Brain microvascular endothelial cell (primary cell): Measurements from ENCODE around the gene INPP1.

Experiments
- DNase-seq: peaks from one replicate; pipeline ENCODE4 v3.0.0-alpha.2; 2020
- H3K27ac ChIP-seq: fragments of 250-450 bp; sonication (Bioruptor Pico); 2 replicates; pipeline ENCODE4 v1.5.1; 2020; ENCODE audit warnings: mild to moderate bottlenecking, moderate library complexity
- H3K27me3 ChIP-seq: fragments of 250-450 bp; sonication (Bioruptor Pico); replicated peaks from 2 replicates; pipeline ENCODE4 v1.5.1; 2020; ENCODE audit warnings: mild to moderate bottlenecking
- H3K36me3 ChIP-seq: fragments of 250-450 bp; sonication (Bioruptor Pico); replicated peaks from 2 replicates; pipeline ENCODE4 v1.5.1; 2020; ENCODE audit warnings: mild to moderate bottlenecking
- H3K4me3 ChIP-seq: 2 replicates; pipeline ENCODE4 v1.5.1; 2011; ENCODE audit warnings: low read depth, mild to moderate bottlenecking, control low read depth, low read length, moderate library complexity
- in situ Hi-C: cut with HindIII; loops from 2 replicates; pipeline ENCODE4 v1.10.0; 2017; ENCODE audit warnings: low sequenced_read_pairs, low pct_ligation_motif_present
- TF ChIP-seq, protein P1 (sequence below): IDR thresholded peaks from 2 replicates; pipeline ENCODE4 v1.5.1; 2011; ENCODE audit warnings: low read depth, mild to moderate bottlenecking, moderate library complexity, low read length, control low read depth, inconsistent platforms; ENCODE audit errors: missing control alignments

INPP1 gene

DNA sequence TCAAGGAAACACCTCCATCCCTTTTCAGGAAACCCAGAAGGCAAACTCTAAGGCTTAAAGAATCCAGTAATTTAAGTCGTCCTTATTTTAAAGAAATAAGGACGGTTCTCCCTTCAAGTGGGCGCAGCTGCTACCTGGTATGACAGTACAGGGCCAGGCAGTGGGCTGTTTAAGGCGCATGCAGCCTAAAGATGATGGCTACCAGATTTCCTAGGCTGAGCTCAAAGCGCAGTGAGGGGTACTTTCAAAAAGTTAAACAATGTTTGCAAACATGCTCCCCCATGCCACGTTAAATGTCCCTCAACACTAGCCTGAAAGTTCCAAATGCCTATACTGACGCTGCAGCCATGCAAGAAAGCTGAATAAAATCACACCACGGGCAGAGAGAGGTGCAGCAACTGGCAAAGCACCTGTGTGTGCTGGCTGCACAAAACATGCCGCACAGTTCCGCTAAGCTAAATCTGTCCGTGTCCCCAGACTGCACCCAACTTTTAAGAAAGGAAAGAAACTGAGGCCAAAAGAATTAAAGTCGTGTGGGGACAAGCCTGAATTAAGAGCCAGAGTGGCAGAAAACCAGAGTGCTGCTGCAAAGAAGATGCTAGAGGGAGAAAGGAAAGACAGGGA lies 24.3 kb upstream of the INPP1 start:
- H3K27ac ChIP-seq, result peak overlapping the region; percentile 0
- no peaks in the 10 kb centered on the region for H3K27me3 ChIP-seq
- TF ChIP-seq, protein P1, sequence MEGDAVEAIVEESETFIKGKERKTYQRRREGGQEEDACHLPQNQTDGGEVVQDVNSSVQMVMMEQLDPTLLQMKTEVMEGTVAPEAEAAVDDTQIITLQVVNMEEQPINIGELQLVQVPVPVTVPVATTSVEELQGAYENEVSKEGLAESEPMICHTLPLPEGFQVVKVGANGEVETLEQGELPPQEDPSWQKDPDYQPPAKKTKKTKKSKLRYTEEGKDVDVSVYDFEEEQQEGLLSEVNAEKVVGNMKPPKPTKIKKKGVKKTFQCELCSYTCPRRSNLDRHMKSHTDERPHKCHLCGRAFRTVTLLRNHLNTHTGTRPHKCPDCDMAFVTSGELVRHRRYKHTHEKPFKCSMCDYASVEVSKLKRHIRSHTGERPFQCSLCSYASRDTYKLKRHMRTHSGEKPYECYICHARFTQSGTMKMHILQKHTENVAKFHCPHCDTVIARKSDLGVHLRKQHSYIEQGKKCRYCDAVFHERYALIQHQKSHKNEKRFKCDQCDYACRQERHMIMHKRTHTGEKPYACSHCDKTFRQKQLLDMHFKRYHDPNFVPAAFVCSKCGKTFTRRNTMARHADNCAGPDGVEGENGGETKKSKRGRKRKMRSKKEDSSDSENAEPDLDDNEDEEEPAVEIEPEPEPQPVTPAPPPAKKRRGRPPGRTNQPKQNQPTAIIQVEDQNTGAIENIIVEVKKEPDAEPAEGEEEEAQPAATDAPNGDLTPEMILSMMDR, result no peak
- in situ Hi-C loops, result no loop called here
- DNase-seq, result no peak
- no peaks in the 10 kb centered on the region for H3K36me3 ChIP-seq
- H3K4me3 ChIP-seq, result peak overlapping the region; percentile 68

DNA sequence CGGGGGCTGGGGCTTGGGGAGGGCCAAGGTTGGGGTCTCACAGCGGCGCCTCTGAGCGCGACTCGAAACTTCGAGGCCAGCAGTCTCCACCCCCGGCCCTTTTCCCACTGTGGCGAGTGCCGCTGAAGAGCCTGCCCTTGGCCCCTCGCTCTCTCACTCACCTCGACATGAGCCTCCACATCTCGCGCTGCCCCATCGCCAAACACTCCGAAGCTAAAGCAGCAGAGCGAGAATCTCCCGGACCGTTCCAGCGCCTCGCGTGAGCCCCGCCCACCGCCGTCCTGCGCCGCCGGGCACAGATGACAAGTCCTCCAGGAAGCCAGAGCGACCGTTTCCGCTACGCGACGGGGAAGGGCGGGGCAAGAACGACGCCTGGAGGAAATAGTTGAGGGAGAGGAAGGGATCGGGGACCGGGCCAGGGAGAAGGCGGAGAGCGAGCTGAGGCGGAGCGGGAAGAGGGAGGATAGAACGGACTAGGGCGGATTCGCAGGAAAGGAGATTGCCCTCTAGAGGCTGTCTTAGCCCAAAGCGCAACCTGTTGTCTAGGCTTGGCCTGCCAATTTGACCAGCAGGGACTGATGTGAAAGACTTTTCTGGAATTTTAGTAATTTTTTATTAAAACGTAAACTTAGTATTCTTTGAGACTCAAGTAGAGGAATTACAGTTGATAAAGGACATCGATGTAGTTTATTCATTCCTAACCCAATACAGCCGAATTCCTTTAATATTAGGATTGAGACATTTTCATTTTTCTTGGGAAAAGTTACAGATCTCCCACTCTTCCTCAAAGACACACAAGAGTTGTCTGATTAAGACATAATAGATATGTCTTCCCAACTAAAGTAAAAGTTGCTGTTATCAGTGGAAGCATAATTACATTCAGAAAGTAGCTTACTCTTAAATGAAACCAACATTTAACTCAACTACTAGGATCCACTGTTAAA lies 23.6 kb upstream of the INPP1 start, which contains the start of gene HIBCH:
HIBCH (minus strand) TSS at position 272 of the 944 bp plus-strand sequence; CDS start at position 196, 76 bp downstream.
- Histone ChIP-seq H3K36me3 (no peaks in the 10 kb centered on the region), H3K27me3 (no peaks in the 10 kb centered on the region), H3K4me3 (peak within 1 kb of the TSS; percentile 68), H3K27ac (peak within 1 kb of the TSS; percentile 0)
- in situ Hi-C loops, result no loop called here
- DNase-seq, result peak; percentile 97
- TF ChIP-seq, protein P1, result peak; percentile 93

DNA sequence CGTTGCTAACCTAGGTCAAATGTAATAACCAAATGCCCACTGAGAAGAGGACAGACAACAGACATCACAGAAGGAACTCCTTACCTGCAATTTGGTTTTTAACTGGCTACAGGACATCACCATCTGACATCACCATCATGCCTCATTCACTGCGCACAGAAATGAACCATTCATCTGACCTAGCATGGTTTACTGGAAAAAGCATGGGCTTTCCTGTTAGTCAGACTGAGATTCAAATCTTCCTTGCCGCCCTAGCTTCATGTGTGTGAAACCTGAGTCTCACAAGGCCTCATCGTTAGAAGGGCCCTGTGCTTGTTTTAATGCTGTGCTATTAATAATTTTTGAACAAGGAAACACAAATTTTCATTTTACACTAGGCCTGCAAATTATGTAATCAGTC lies 22.7 kb upstream of the INPP1 start:
- no peak overlapping the region for H3K4me3 ChIP-seq
- no peak for DNase-seq
- no peaks in the 10 kb centered on the region for H3K27me3 ChIP-seq
- TF ChIP-seq, protein P1, result no peak
- in situ Hi-C loops, result no loop called here
- no peak overlapping the region for H3K27ac ChIP-seq
- no peaks in the 10 kb centered on the region for H3K36me3 ChIP-seq

DNA sequence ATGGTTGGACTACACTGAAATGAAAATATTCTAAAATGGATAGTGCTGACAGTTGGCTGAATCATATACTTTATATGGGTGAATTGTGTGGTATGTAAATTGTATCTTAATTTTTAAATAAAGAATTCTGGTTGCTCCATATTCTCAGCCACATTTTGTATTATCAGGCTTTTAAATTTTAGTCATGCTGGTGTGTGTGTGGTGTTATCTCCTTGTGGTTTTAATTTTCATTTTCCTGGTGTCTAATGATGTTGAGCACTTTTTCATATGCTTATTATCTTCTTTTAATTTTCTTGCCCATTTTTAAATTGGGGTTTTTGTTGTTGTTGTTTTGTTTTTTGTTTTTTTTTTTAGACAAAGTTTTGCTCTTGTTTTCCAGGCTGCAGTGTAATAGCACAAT lies 20.0 kb upstream of the INPP1 start:
- Histone ChIP-seq H3K27ac (no peak overlapping the region), H3K36me3 (no peaks in the 10 kb centered on the region), H3K4me3 (no peak overlapping the region), H3K27me3 (no peaks in the 10 kb centered on the region)
- no peak for DNase-seq
- in situ Hi-C loops, result no loop called here
- TF ChIP-seq, protein P1, result no peak

DNA sequence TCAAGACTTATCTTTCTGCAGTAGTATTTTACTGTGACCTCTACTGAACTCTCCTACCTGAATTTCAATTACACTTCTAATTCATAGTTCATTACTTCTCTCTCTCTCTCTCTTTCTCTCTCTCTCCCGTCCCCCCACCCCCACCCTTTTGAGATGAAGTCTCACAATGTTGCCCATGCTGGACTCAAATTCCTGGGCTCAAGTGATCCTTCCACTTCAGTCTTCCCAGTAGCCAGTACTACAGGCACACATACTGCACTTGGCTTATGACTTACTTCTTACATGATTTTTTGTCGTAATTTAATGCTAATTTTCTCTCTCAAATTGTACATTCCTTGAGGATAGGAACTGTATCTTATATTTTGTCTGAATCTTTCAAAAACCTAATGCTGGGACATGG lies 17.8 kb upstream of the INPP1 start:
- TF ChIP-seq, protein P1, result no peak
- in situ Hi-C loops, result no loop called here
- no peaks in the 10 kb centered on the region for H3K36me3 ChIP-seq

More for the DNA sequence above, 17.8 kb upstream of the INPP1 start:
- DNase-seq, result no peak
- Histone ChIP-seq H3K27ac (no peak overlapping the region), H3K27me3 (no peaks in the 10 kb centered on the region), H3K4me3 (no peak overlapping the region)
